OCI-LY1 (cell line): Measurements from ENCODE around the gene ANP32A.

Experiments
- H2AFZ ChIP-seq: fragments of 200-600 bp; sonication (generic), shearing (Covaris generic); 2 replicates; pipeline ENCODE4 v1.6.0; 2014; ENCODE audit warnings: antibody characterized with exemption, mild to moderate bottlenecking, low read length
- H3F3A ChIP-seq: fragments of 200-600 bp; sonication (generic), shearing (Covaris generic); 2 replicates; pipeline ENCODE4 v1.6.0; 2014; ENCODE audit warnings: mild to moderate bottlenecking, antibody characterized with exemption, low read length, moderate library complexity; ENCODE audit not compliant: insufficient read depth
- H3K27ac ChIP-seq: fragments of 200-600 bp; sonication (generic); 2 replicates; pipeline ENCODE4 v1.5.1; 2014; ENCODE audit warnings: low read length, mixed run types, mild to moderate bottlenecking, low read depth; ENCODE audit not compliant: poor library complexity, severe bottlenecking
- H3K27me3 ChIP-seq: fragments of 200-600 bp; sonication (generic); 2 replicates; pipeline ENCODE4 v1.6.0; 2014; ENCODE audit warnings: antibody characterized with exemption, mild to moderate bottlenecking, low read length, moderate library complexity; ENCODE audit not compliant: insufficient read depth
- H3K36me3 ChIP-seq: fragments of 200-600 bp; sonication (generic); 2 replicates; pipeline ENCODE4 v1.6.1; 2014; ENCODE audit warnings: mild to moderate bottlenecking, antibody characterized with exemption, low read length, moderate library complexity, mixed read lengths; ENCODE audit not compliant: insufficient read depth
- H3K4me1 ChIP-seq: fragments of 200-600 bp; sonication (generic); 2 replicates; pipeline ENCODE4 v1.5.1; 2014; ENCODE audit warnings: mild to moderate bottlenecking, low read length, moderate library complexity; ENCODE audit not compliant: insufficient read depth, severe bottlenecking
- H3K4me2 ChIP-seq: fragments of 200-600 bp; sonication (generic), shearing (Covaris generic); 2 replicates; pipeline ENCODE4 v1.6.1; 2014; ENCODE audit warnings: low read length
- H3K4me3 ChIP-seq: fragments of 200-600 bp; sonication (generic); 2 replicates; pipeline ENCODE4 v1.5.1; 2014; ENCODE audit warnings: low read length, low read depth, mild to moderate bottlenecking, mixed read lengths; ENCODE audit not compliant: poor library complexity, severe bottlenecking
- H3K79me2 ChIP-seq: fragments of 200-600 bp; shearing (Covaris generic); 2 replicates; pipeline ENCODE4 v1.6.1; 2016; ENCODE audit warnings: mixed run types, low read length, mixed read lengths; ENCODE audit not compliant: insufficient read depth
- H3K9ac ChIP-seq: fragments of 200-600 bp; sonication (generic), shearing (Covaris generic); 2 replicates; pipeline ENCODE4 v1.6.1; 2014; ENCODE audit warnings: mild to moderate bottlenecking, low read length, mixed read lengths
- H3K9me2 ChIP-seq: fragments of 200-600 bp; sonication (generic), shearing (Covaris generic); 2 replicates; pipeline ENCODE4 v1.6.1; 2014; ENCODE audit warnings: low read depth, mild to moderate bottlenecking, low read length, mixed read lengths
- H3K9me3 ChIP-seq: fragments of 200-600 bp; shearing (Covaris generic); 2 replicates; pipeline ENCODE4 v1.6.1; 2014; ENCODE audit warnings: low read length, mixed read lengths
- H4K20me1 ChIP-seq: fragments of 200-600 bp; sonication (generic), shearing (Covaris generic); 2 replicates; pipeline ENCODE4 v1.6.0; 2016; ENCODE audit warnings: mild to moderate bottlenecking, low read length; ENCODE audit not compliant: insufficient read depth
- EZH2 ChIP-seq: fragments of 200-600 bp; sonication (generic), shearing (Covaris generic); IDR thresholded peaks from 2 replicates; pipeline ENCODE4 v1.8.0; 2017; ENCODE audit warnings: borderline replicate concordance, mixed run types, mild to moderate bottlenecking, antibody characterized with exemption, low read length, moderate library complexity, mixed read lengths
- TF ChIP-seq, protein P1 (sequence below): fragments of 200-600 bp; sonication (generic), shearing (Covaris generic); IDR thresholded peaks from 2 replicates; pipeline ENCODE4 v1.5.1; 2017; ENCODE audit warnings: mild to moderate bottlenecking, antibody characterized with exemption, low read length, moderate library complexity, mixed read lengths

The ANP32A gene

DNA sequence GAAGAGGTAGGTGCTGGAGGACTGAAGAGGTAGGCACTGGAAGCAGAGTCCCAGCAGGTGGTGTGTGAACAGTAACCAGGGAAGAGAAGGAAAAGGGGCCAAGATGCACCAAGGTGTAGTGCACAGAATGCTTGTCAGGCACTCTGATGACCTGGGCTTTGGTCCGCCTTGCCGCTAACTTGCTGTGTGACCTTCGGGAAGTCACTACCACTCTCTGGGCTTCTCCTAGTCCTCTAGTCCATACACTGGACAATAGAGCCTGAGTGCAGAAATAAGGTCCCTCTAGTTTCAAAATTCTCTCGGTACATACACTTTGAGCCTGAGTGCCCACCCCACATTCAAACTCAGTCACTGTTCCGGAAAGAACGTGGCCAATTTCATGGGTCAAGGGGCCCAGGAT is 24.1 kb downstream of the ANP32A start:
- H2AFZ ChIP-seq = no peak overlapping the region
- no peak for TF ChIP-seq EZH2
- TF ChIP-seq, protein P1, sequence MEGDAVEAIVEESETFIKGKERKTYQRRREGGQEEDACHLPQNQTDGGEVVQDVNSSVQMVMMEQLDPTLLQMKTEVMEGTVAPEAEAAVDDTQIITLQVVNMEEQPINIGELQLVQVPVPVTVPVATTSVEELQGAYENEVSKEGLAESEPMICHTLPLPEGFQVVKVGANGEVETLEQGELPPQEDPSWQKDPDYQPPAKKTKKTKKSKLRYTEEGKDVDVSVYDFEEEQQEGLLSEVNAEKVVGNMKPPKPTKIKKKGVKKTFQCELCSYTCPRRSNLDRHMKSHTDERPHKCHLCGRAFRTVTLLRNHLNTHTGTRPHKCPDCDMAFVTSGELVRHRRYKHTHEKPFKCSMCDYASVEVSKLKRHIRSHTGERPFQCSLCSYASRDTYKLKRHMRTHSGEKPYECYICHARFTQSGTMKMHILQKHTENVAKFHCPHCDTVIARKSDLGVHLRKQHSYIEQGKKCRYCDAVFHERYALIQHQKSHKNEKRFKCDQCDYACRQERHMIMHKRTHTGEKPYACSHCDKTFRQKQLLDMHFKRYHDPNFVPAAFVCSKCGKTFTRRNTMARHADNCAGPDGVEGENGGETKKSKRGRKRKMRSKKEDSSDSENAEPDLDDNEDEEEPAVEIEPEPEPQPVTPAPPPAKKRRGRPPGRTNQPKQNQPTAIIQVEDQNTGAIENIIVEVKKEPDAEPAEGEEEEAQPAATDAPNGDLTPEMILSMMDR = no peak
- H3K4me2 ChIP-seq = peak overlapping the region; percentile 67; the same call in 1 of the 2 replicates
- no peaks in the 10 kb centered on the region for H3K27me3 ChIP-seq
- H3K9ac ChIP-seq = peak overlapping the region; percentile 16; the same call in 1 of the 2 replicates
- H3K4me3 ChIP-seq = no peak overlapping the region
- H3F3A ChIP-seq = no peaks in the 10 kb centered on the region
- H4K20me1 ChIP-seq = no peaks in the 10 kb centered on the region
- peaks cover 96% of the 10 kb centered on the region for H3K79me2 ChIP-seq
- H3K36me3 ChIP-seq = peaks cover 46% of the 10 kb centered on the region; the same call in 1 of the 2 replicates
- no peaks in the 10 kb centered on the region for H3K9me3 ChIP-seq
- peaks cover 95% of the 10 kb centered on the region for H3K4me1 ChIP-seq
- H3K9me2 ChIP-seq = no peaks in the 10 kb centered on the region
- peak overlapping the region; percentile 74 for H3K27ac ChIP-seq

DNA sequence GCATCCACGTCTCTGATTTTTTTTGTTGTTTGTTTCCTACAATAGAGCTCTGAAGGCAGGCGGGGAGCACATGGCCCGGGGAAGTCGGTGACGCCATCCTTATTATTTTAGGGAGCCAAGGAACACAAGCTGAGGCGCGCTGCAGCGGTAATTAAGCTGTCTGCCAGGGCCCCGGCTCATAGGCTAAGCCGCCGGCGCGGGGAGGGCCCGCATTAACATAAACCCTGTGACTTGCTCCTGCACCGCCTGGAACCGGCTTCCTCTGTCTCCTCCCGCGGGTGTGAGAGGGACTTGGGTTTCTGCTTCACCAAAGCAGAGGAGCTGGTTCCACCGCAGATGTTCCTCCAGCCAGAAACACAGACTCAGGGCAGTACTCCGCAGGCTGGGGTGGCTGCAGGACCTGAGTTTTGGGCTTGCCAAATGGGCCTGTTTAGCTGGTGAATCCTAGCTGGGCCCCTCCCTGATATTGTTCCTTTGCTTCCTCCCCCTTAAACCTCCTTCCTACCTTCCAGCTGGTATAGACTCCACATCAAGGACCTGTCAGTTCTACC is 25.3 kb downstream of the ANP32A start:
- Histone ChIP-seq H3K36me3 (peaks cover 54% of the 10 kb centered on the region; the same call in 1 of the 2 replicates), H3K27ac (peak overlapping the region; percentile 74), H3K9me2 (no peaks in the 10 kb centered on the region), H3K9me3 (no peaks in the 10 kb centered on the region), H3K9ac (peak overlapping the region; percentile 53; the same call in 1 of the 2 replicates), H3K4me3 (peak overlapping the region; percentile 30), H3F3A (no peaks in the 10 kb centered on the region), H3K79me2 (peaks cover 97% of the 10 kb centered on the region), H3K4me2 (peak overlapping the region; percentile 67), H3K27me3 (no peaks in the 10 kb centered on the region), H2AFZ (no peak overlapping the region), H3K4me1 (peaks cover 94% of the 10 kb centered on the region), H4K20me1 (no peaks in the 10 kb centered on the region)
- TF ChIP-seq EZH2 = no peak
- TF ChIP-seq, protein P1 = no peak

DNA sequence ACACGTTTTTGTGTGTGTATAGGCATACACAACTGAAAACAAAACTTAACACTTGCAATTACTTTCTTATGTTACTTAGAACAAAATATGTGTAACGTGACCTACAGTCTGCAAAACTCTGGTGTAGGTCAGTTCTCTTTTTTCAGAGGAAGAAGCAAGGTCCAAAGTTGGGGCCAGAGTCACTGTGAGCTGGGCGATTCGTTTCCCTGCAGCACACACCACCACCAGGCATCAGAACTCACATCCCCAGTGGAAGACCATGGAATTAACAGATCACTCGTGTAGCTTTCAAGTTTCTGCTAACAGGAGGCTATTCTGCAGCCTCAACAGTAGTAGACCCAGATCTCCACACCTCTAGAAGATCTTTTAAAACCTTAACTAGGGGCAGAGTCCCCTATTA is 25.8 kb downstream of the ANP32A start:
- Histone ChIP-seq H3K9ac (no peak overlapping the region; the same call in 1 of the 2 replicates), H3K79me2 (peaks cover 98% of the 10 kb centered on the region), H3K9me2 (no peaks in the 10 kb centered on the region), H3K9me3 (no peaks in the 10 kb centered on the region), H3K4me3 (peak overlapping the region; percentile 30), H3K36me3 (peaks cover 57% of the 10 kb centered on the region; the same call in 1 of the 2 replicates), H3F3A (no peaks in the 10 kb centered on the region), H3K4me2 (peak overlapping the region; percentile 67; the same call in 1 of the 2 replicates), H3K27ac (peak overlapping the region; percentile 74), H4K20me1 (no peaks in the 10 kb centered on the region), H3K4me1 (peaks cover 90% of the 10 kb centered on the region), H3K27me3 (no peaks in the 10 kb centered on the region), H2AFZ (no peak overlapping the region)
- TF ChIP-seq EZH2 = no peak
- TF ChIP-seq, protein P1 = no peak
